DMS153 treated with DMSO at 0.1 percent for 48 hours (cell line): ENCODE results near the gene C16orf96.

Source experiments
- DNase-seq: peaks from one replicate; lab custom pipeline; 2025; ENCODE audit not compliant: unreplicated experiment; lab: John Stamatoyannopoulos, UW

The C16orf96 gene

GRCh38 chr16:4641306-4641687, 85.2 kb downstream of the C16orf96 start:
- DNase-seq: no peak

GRCh38 chr16:4641895-4642294, 85.8 kb downstream of the C16orf96 start:
- no peak for DNase-seq

- DNase-seq: no peak
Observed at GRCh38 chr16:4646773-4647643, 90.9 kb downstream of the C16orf96 start.

GRCh38 chr16:4647644-4647980, 91.5 kb downstream of the C16orf96 start:
- DNase-seq: no peak

- DNase-seq: no peak
Observed at GRCh38 chr16:4648917-4649316, 92.8 kb downstream of the C16orf96 start.

GRCh38 chr16:4649744-4650442, 93.8 kb downstream of the C16orf96 start:
- no peak for DNase-seq
